ENCODE measurements around the gene KIAA1191.

Gene KIAA1191

GRCh38 chr5:176388444-176389134, 27.0 kb upstream of the KIAA1191 start, which contains the start of the genes HIGD2A and NOP16:
HIGD2A (plus strand) TSS chr5:176388751; CDS start chr5:176388820, 69 bp downstream.
NOP16 (minus strand) TSS chr5:176388598; CDS start chr5:176388539, 59 bp downstream.
- peak; percentile 99 for DNase-seq

GRCh38 chr5:176388003-176388443, 26.5 kb upstream of the KIAA1191 start:
- DNase-seq = no peak

- DNase-seq = no peak
Observed at GRCh38 chr5:176387384-176387925, 25.9 kb upstream of the KIAA1191 start.

GRCh38 chr5:176386491-176386890, 24.9 kb upstream of the KIAA1191 start:
- DNase-seq = no peak

- no peak for DNase-seq
Observed at GRCh38 chr5:176384991-176385390, 23.4 kb upstream of the KIAA1191 start.

GRCh38 chr5:176384366-176384930, 22.9 kb upstream of the KIAA1191 start:
- DNase-seq = no peak

- DNase-seq = no peak
Observed at GRCh38 chr5:176383961-176384360, 22.4 kb upstream of the KIAA1191 start.

- no peak for DNase-seq
Observed at GRCh38 chr5:176383248-176383905, 21.8 kb upstream of the KIAA1191 start.

GRCh38 chr5:176382721-176383120, 21.2 kb upstream of the KIAA1191 start:
- no peak for DNase-seq

GRCh38 chr5:176381979-176382378, 20.4 kb upstream of the KIAA1191 start:
- DNase-seq = no peak

- DNase-seq = no peak
Observed at GRCh38 chr5:176381423-176381822, 19.9 kb upstream of the KIAA1191 start.

GRCh38 chr5:176379881-176380280, 18.3 kb upstream of the KIAA1191 start:
- DNase-seq = no peak

- DNase-seq = peak; percentile 8
Observed at GRCh38 chr5:176373100-176373818, 11.7 kb upstream of the KIAA1191 start.

- DNase-seq = peak; percentile 58
Observed at GRCh38 chr5:176371621-176372539, 10.3 kb upstream of the KIAA1191 start.

- peak; percentile 2 for DNase-seq
Observed at GRCh38 chr5:176369934-176370711, 8.6 kb upstream of the KIAA1191 start.

GRCh38 chr5:176368726-176369125, 7.2 kb upstream of the KIAA1191 start:
- DNase-seq = peak; percentile 57

GRCh38 chr5:176366232-176366894, 4.8 kb upstream of the KIAA1191 start:
- DNase-seq = no peak

GRCh38 chr5:176365351-176366231, 4.0 kb upstream of the KIAA1191 start, which contains the start of gene ARL10:
ARL10 (plus strand) TSS chr5:176365487; CDS start chr5:176365564, 77 bp downstream.
- peak; percentile 86 for DNase-seq

- DNase-seq = no peak
Observed at GRCh38 chr5:176364765-176365350, 3.3 kb upstream of the KIAA1191 start.
